Superior temporal gyrus (tissue), 1 donor: ENCODE data around the gene PLOD2.

Source experiments
- DNase-seq: peaks from one replicate; pipeline ENCODE4 v3.0.0-alpha.2; 2016; ENCODE audit errors: extremely low spot score

Gene PLOD2

DNA sequence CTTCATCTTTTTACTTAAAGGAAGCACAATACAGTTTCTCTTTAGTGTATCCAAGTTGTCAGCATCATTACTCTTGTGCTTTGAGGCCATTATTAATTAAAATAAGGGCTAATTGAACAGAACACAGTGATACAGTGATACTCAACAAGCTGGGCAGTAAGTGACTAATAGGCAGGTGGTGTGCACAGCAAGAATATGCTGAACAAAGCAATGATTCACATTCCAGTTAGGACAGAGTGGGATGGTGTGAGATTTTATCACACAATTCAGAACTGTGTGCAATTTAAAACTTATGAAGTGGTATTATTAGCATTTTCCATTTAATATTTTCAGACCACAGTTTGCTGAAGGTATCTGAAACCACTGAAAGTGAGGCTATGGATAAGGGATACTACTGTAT, 116.9 kb downstream of the PLOD2 start:
- DNase-seq, result no peak

DNA sequence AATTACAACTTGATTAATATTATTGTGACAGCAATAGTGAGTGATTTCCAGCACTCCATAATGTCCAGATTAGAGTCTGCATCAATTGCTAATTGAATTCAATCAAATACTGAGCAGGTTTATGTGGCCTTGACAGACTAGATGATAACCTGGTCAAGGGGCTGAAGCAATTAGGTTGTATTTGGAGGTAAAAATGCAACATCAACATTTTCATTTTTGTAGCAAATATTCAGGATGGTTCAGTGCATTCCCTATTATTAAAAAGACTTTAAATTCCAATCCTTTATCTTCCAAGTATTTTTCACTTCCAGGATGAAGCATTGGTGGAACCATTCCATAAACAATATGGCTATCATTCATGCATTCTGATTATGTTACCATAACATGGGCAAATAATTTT, 120.4 kb downstream of the PLOD2 start:
- no peak for DNase-seq

DNA sequence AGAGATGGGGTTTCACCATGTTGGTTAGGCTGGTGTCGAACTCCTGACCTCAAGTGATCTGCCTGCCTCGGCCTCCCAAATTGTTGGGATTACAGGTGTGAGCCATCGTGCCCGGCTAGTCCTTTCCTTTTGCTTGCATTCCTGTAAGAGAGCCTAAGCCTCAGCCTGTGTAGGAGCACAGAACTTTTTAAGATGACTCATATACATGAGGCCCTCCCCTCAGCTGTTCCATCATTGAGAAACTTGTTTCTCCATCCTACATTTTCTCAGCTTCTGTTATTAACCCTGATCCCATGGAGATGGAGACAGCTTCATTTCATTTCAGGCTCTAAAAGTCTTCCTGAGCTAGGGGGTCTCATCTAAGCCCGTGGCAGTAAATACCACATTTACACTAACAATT, 123.3 kb downstream of the PLOD2 start:
- no peak for DNase-seq

DNA sequence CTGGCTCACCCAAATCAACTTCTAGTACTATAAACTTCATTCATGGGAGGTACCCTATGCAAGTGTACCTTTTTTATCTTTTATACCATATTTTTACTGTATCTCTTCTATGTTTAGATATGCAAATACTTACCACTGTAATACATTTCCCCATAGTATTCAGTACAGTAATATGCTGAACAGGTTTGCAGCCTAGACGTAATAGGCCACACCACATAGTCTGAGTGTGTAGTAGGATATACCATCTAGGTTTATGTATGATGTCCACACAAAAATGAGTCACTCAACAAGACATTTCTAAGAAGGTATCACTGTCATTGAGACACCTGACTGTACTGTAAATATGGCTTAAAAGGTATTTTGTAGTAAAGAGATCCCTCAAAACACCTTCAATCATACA, 124.7 kb downstream of the PLOD2 start:
- DNase-seq, result no peak

DNA sequence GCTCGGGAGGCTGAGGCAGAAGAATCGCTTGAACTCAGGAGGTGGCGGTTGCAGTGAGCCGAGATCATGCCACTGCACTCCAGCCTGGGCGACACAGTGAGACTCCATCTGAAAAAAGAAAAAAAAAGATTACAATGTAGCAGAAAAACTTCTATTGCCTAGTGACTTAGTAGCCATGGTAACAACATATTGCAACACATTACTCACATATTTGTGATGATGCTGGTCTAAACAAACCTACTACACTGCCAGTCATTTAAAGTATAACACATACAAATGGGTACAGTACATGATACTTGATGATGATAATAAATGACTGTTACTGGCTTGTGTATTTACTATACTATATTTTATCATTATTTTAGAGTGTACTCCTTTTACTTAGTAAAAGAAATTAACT, 125.6 kb downstream of the PLOD2 start:
- DNase-seq, result no peak

DNA sequence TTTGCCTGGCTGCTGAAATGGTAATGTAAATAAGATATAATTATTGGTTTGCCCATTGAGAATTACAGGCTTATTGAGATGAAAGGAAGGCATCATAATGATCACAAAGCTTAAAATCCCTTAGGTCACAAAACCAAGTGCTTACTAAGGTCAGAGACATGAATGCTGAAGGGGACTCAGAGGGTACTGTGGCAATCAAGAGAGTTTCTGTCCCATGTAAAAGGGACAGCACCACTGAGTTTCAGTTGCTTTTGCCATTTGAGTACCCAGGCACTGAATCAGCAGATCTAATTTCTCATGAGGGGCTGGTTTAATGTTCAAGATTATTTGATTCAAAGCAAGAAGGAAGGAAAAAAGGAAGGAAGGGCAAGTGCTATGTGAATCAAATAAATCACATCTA, 127.0 kb downstream of the PLOD2 start:
- no peak for DNase-seq

DNA sequence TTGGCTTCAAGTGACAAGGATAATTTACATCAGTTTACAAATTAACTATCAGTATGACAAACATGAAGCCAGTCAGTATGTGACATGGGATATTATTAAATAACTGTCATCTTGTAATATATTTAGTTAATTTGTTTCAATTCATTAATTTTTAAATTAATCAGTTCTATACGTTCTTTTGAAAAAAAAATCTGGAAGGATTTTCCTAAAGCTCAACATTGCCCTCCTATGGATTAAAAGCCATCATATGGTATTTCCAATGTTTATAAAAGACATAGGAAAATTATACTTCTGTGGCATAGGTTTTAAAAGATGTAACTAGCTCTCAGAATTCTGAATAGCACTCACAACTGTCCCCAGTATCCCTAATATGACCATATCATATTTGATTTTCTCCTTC, 134.4 kb downstream of the PLOD2 start:
- DNase-seq, result no peak

DNA sequence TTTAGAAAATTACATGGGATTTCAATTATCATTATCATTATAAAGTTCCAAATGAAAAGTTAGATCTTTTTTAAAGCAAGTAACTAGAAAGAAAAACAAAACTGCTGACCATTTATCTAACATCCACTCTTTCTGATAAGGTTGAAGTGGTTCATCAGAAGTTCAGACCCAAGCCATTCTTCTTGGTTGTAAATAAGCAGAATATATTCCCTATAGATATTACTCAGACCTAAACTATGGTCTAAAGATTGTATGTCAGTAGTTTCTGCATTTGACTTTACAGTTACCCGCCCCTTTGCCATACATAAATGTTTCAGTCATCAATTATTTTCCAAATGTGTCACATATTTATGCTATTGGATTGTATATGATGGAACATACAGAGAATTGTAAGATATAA, 136.7 kb downstream of the PLOD2 start:
- DNase-seq, result no peak

DNA sequence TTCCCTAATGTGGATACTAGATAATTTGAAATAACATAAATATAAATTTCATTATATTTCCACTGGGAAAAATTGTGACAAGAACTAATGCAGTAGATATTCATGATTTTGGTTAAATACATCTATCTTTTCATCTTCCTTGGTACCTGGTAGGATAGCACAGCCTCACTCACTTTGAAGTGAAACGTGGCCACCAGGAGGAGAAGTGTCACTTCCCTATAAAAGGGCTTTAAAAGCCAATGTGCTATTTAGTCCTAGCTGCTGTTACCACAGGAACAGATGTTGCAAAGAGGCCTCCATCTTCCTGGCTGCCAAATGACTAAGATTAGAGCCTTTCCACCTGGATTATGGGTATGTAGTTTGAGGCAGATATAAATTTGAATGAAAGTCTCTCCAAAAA, 140.0 kb downstream of the PLOD2 start:
- DNase-seq, result no peak

DNA sequence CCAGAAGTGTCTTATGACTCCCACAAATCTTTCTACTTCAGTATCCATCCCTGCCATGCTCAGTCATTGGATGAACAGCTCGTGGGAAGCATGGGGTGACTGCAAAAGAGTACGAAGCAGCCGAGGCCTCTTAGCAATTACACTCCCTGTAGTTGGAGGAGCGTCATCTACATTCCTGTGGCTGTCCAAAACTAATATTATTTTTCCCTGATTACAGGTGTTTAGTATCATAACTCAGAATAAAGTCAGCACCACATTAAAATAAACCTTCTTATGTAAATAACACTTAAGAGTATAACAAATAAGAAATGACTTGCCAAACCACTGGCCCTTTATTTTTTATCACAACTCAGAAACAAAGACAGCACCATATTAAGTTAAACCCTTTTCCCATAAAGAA, 141.5 kb downstream of the PLOD2 start:
- no peak for DNase-seq
